Activated CD4-positive, alpha-beta T cell treated with anti-CD3 and anti-CD28 coated beads, Interleukin-2, Interleukin-6, amounts not matched to agents 100 ng/mL and 50 ng/mL, durations not matched to agents 16 hours and 8 hours (primary cell): ENCODE measurements around the gene MAP1B.
A peak's percentile ranks its signal among the peaks of the same experiment; 100 is the strongest.

Experiments used
- DNase-seq: peaks from one replicate; pipeline ENCODE4 v3.0.0-alpha.2; 2020

Gene MAP1B

DNA sequence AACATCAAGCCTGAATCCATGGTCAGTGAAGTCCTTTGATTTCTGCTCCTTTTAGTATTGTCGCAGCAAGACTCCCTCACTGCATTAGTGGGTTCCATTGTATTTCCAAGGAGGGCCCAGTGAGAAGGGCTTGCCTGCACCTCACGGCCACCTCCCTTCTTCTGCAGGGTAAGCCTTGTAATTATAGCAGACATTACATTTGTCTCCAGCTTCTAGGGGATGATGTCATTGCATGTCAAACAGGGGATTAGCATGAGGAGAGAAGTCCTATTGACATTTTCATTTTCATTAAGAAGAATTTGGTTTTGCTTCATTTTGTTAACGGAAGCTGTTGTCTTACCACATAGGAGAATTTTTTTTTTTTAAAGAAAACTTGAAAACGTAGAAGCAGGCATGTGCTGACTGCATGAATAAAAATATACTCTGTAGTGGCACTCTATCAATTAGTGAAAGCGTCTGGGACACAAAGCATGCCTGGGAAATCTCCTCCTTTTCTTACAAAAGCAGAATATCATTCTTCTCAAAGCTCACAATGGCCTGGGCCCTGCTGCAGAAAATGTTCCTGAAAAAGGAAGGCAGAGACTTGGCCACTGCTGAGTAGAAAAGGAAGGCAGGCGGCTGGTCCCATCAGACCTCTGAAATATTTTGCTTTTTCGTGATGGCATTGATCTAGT is 27.1 kb downstream of the MAP1B start:
- DNase-seq, result no peak

DNA sequence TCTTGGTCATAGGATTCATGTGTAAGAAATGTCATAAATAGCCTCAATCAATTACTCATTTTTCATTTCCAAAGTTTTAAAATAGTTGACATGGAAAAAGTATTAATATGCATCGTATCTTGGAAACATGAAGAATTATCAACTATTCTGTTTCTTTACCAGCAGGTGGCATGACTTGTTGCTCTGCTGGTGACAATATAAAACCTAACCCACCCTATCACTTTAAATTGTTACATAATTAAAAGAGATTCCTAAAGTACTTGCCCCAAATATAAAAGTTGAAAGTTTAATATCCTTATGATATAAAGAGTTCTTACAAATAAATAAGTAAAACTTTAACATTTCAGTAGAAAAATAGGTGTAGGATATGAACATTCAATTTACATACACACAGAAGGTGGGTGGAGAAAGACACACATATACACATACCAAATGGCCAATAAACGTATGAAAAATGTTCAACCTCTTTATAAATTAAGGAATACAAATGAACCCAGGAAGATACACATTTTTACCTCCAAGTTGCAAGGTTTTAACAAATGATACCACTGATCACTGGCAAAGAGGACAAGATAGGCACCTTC is 30.6 kb downstream of the MAP1B start:
- DNase-seq, result peak; percentile 7

DNA sequence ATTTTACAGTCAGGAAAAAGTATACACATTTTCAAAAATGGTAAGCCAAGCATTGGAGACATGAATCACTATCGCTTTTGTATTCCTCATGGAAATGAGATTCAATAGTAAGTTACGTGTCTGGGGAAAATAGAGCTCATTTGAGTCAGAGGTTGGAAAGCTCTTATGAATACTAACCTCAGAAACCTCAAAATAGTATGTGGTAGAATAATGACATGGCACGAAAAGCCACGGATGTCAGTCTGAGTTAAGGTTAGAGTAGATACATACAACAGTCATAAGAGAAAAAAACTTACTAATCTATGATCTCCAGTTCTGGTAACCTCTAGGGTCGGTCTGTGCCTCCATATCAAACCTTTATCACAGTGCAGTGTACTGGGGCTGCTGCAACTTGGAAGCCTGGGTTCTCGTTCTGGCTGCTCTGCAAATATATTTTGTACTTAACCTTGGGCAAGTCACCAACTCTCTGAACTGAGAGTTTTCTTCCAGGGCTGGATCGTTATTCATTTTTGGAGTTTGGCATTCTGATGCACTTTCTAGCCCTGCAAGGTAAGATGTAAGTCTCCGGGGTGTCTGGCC is 31.8 kb downstream of the MAP1B start:
- peak; percentile 74 for DNase-seq

DNA sequence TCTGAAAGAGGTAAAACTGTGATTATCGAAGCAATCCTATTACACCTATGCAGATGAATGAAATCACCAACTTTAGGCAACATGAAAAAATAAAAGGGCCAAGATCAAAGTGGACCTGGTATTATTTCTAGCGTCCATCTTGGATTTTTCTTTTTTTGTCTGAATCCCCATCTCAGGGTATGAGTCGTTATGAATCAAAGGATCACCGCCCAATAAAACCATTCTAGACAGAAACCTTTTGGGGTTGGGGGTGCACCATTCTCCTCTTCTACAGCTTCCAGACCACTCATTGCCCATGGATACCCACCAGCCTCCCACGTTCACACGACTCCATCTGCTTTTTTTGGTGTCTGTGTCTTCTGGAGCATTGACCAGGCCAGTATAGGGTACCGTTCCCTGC is 33.4 kb downstream of the MAP1B start:
- DNase-seq, result no peak

DNA sequence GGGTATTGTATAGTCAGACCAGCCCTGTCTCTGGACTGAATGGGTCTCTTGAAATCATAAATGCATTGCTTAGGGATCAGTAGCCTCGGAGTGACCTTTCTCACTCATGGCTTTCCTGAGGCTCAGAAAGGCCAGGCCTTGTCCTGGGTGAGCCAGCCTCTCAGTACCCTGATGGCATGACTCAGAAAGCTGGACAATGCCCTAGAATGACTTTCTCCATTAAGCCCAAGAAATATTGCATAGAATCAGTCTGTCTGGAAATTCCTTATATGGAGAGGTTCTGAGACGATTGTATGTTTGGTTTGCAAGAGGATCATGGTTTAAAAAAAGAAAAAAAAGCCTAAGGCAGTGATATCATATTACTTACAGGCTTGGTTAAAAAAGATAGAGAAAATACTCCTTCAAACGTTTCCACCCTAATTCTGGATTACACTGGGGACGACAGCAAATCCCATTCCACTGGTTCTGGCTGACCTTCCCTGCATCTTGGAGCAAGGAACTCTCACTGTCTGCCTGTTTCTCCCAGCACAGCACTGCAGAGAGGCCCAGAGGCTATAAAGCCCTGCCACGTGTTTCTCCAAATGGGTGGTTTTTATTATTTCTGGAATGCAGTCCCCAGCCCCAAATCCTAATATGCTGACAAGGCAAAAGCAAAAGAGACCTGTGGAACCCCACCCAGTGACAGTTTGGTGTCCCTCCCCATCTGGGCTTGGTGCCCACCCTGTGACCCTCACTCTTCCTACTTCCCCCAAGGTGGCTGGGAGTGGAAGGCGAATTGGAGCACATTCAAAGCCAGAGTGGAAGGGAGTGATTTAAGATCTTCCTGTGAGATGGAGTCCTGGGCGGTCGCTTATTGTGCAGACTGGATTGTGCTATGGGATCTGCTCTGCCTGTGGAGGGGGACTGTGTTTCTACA is 34.4 kb downstream of the MAP1B start:
- no peak for DNase-seq

DNA sequence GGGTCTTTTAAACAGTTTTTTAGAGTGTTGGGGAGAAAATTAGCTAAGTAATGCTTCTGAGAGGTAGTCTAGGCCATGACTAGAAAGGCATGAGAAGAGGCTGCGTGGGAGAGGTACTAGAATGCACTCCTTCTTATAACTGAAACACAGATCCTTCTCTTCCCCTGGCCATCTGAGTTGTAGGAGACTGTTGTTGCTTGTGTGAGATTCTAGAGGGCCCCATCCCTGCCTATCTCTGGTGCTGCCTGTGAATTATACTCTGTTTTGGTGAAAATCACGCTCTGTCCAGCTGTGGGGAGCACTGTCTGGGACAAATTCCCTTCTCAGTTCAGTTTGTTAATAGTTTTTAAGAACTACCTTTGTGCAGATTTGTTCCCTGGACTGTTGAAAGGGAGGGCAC is 37.5 kb downstream of the MAP1B start:
- no peak for DNase-seq

DNA sequence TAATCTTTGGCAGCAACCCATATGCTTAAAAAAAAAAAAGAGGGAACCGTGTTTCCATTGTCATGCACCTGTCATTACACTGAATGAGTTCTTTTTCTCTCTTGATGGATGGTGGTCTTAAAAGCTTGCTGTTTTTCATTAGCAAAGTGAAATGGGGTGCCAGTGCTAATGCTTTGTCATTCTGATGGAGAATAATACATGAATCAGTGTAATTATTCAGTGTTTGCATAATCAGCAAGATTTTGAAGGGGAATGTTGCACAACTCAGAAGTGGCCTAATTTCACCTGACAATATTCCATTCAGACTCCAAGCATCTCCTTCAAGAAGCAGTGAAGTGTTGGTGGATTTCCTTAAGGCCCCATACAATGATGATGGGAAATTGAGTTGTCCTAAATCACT is 38.1 kb downstream of the MAP1B start:
- DNase-seq, result no peak

DNA sequence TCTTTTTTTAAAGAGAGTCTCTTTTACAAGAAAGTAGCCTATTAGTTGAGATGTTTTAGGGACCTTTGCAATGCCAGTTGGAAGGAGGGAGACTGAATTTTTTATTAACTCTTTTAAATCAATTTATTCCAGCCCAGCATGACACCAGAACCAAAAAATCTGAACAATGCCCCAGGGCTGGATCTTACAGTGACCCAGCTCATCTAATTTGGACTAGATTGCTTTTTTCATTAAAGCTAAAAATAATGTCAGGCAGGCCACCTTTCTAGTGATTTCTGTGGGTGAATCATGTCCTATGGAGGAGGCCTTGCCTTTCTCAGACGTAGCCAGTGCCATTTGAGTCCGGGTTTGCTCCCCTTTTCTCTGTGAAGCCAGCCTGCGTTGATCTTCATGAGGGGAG is 38.8 kb downstream of the MAP1B start:
- DNase-seq, result no peak

DNA sequence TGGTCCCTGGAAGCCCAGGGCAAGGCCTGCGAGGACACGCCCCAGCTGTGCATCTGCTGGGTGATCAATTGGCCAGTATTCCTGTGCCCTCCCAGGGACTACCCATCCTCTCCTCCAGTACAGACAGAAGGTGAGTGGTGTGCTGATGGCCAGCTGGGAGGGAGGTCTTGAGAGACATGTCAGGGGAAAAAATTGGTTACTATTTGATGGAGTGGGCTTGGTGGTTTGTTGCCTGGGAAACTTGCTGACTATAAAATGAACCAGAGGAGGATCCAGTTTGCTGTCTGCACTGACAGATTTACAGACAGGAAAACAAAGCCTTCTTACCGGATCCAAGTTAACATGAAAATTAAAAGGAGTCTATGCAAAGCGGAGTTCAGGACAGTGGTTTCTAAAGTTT is 40.3 kb downstream of the MAP1B start:
- no peak for DNase-seq

DNA sequence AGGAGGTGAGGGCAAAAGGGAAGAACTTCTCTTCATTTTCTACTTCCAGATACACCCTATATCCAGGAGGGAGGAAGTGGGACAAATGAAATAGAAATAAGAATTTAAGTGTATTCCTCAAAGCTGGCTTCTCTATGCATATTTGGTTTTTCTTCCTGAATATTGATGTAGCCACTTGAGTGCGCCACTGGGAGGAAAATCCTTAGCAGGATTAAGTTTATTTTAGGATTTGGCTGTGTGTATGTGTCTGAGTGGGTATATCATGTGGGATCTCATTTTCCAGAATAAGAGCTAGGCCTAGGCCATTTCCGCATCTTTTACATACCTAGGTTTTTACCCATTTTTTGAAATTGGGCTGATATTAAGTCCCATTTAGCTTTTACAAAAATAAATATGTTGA is 42.5 kb downstream of the MAP1B start:
- no peak for DNase-seq

DNA sequence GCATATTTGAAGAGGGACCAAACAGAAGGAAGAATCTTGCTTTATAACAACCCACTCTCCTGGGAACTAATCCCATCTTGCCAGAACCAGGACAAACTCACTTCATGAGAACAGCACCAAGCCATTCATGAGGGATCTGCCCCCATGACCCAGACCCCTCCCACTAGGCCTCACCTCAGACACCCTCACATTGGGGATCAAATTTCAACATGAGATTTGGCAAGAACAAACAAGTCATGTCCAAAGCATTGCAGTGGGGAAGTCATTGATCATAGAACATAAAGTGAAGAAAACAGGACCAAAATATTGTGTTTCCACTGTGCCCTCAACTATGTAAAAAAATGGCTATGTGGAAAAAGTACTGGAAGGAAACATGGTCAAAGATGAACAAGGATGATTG is 43.9 kb downstream of the MAP1B start:
- DNase-seq, result no peak

DNA sequence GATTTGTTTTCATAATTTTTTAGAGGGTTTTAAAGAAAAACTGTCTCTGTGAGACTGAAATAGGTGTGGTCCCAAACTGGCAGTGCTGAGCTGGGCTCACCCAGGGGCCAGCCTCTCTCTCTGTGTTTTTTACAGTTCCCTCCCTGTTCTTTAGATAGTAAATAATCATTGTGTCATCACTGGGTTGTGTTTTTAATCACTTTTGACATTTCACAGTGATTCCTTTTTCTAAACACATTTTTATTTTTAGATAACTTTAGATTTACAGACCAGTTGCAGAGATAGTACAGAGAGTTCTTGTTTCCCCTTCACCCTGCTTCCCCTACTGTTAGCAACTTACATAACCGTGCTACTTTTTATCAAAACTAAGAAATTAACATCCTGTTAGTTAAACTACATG is 44.4 kb downstream of the MAP1B start:
- DNase-seq, result no peak

DNA sequence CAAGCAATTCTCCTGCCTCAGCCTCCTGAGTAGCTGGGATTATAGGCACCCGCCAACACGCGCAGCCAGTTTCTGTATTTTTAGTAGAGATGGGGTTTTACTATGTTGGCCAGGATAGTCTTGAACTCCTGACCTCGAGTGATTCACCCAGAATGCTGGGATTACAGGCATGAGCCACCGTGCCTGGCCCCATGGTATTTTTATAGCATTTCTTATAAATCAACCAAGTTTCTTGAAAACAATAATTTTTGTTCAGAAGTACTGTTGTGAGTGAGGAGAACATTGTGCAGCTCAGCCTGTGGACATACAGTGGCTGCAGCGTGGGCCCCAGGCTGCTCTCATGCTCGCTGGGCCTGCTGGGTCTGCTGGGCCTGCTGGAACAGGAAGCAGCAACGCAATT is 45.3 kb downstream of the MAP1B start:
- DNase-seq, result no peak

DNA sequence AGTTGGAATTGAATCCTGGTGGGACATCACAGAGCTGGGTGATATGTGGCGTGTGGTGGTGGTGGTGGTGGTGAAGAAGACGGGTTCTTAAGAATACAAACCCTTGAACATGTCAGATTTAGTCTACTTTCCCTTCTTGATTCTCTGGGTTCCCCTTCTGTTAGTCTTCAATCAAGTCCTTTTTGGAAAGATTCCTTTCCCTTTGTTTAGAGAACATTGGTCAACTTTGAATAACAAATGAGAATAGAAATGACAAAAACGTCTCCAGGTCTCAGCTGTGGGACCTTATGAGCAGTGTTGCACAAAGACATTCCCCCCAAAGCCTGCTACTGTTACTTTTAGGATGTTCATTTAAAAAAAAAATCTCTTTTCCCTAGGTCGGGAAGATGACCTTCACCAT is 46.3 kb downstream of the MAP1B start:
- DNase-seq, result no peak

DNA sequence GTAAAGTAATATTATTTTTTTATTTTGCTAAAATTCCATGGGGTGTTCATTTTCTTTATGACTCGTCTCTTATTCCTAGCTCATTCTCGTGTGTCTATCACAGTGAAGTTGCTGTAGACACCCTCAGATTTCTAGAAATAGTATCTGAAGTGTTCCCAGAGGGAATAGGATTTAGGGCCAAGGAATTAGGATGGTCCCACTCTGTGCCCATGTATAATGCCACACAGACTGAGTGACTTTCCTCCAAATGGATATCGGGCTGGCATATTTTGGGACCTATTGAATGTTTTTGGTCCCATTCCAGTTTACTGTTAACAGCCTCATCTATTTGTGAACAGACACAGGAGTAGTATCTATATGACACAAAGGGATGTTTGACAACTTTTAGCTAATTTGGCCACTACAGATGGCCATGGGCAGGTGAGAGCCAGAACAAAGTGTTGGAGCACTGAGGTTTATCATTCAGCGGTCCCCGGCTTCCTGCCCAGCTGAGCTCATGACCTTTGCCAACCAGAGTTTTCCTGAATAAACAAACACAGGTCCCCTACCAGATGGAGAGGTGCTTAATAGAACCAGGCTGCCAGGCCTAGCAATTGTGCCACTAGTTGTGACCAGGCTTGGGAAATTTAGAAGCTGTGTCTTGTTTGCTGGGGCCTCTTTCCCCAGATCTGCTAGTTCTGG is 46.9 kb downstream of the MAP1B start:
- DNase-seq, result no peak

DNA sequence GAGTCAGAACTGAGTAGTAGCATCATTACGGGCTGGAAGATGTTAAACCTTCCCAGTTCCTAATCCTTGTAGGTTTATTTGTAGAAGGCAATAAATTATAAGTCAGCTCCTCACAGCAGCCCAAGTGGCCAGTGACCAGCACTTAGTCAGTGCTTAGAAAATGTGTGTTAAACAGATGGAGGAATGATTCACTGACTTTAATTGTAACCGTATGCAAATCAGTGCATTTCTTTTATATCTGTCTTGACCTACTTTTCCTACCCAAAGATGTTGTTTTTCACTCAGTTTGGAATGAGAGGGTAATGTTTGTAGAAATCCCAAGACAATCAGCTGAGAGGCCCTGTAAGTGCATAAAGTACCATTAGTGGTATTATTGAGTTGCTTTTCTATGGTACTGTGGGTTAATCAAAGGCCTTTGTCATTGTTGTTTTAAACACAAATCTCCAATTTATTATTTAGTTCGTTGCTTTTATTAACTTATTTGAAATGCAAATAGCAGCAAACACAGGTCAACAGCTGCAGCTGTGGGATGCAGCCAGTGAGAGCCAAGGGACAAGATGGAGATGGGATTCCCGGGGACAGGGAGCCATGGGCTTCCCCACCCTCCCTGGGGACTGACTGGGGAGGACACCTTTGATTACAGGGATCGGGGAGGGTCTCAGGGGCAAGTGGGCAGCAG is 49.8 kb downstream of the MAP1B start:
- no peak for DNase-seq

DNA sequence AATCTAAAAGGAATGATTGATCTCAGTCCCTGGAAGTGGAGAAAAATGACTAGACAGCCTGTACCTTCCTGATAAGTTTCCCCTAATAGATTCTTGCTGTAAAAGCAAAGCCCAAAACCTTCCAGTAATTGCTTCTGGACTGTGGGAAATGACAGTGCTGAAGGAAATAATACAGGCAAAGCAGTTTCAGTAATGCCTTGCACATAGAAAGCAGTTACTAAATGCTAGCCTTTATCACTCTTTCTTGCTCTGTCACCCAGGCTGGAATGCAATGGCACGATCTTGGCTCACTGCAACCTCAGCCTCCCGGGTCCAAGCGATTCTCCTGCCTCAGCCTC is 50.3 kb downstream of the MAP1B start:
- no peak for DNase-seq

DNA sequence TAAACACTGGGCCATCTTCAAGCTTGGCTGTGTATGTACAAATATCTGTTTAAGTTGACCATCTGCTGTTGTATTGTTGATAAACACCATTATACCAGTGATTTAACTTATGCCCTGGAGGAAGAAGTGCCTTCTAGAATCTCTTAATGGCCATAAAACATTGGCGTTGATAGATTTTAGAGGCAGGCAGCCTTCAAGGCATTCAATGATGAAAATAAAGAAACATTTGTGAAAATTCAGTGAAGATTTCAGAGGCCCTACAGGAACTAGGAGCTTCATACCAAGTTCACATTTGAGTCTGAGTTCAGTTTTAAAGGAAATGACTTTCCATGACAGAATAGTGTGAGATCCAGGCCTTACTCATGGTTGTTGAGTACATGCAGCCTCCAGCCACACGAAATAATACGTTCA is 52.2 kb downstream of the MAP1B start:
- no peak for DNase-seq

DNA sequence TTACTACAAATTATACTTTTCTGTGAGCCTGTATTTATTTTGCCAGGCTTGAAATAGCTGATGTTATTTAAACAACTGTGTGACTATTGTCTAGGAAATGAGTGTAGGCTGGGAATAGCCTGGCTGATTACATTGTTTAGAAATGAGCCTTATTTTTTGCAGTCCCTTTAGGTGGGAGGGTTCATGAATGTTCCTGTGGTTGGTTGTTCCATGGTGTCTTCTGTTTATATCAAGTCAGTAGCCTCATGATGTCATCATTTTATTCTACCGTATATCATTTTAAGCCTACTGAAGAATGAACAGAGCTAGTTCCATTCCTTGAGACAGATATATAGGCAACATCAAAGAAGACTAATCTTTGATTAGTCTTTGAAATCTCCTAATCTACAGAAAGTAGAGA is 53.1 kb downstream of the MAP1B start:
- DNase-seq, result no peak

DNA sequence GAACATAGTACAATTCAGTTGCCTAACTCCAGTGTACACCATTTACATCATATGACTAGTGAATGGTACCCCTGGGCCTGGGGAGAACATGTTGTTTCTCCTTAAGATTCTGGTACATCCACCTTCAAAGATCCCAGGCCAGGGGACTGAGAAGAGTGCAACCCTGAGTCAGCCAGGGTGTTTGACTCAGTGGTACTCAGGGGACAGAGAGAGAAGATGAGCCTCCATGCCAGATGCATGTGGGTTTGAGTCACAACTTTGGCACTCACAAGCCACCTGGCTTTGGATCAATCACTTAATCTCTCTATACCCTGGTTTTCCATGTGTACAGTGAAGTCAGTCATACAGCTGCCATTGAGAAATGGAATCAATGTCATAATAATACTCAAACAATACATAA is 53.7 kb downstream of the MAP1B start:
- DNase-seq, result no peak

DNA sequence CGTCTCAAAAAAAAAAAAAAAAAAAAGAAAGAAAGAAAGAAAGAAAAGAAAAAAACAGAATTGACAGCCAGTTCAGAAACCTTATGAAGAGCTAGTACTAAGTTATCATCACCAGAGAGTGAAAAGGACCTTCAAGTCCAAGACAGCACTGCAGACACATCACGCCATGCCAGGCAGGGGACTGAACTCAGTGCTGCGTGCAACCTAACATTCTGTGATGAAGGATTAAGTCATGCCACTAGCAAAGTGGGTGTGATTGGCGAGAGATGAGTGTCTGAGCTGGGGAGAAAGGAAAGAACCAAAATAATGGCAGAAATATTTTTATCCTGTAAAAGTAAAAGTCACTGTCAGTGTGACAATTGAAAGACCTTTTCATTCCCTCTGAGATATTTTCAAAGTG is 54.7 kb downstream of the MAP1B start:
- no peak for DNase-seq

DNA sequence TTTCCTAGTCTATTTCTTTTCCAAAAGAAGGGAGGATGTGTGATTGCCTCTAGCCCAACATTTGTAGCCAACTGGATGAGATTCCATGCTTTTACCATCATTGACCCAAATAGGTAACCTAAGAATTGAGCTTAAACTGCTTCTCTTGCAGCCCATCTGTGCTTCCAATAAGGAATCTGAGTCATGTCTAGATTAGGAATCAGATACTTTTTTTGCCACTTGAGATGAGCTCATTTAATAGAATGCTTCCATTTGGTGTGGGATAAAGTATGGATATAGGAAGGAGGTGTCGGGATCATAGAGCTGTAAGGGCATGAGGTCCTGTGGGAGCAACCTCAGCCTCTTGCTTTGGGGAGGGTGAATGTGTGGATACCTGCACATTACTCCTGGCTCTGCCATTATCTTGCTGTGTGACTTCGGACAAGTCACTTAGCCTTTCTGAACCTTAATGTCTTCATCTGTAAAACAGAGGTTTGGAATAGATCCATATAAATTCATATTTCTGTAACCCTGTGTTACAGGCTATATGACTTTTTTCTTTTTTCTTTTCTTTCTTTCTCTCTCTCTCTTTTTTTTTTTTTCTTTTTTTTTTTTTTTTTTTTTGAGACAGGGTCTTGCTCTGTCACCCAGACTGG is 56.2 kb downstream of the MAP1B start:
- DNase-seq, result no peak
